HCT116 (cell line): ENCODE measurements around the gene CDA. TPM values are rescaled to one million over a fixed set of nuclear protein-coding genes. Genes with fewer than 3 reads are reported as not detected.

Experiments
- ATAC-seq: fragments of 200-7000 bp; cut with Tn5 transposase; 2 replicates; pipeline ENCODE4 v1.9.1; 2020; ENCODE audit warnings: mild to moderate bottlenecking, moderate library complexity
- BruUV-seq: library from RNA; stranded (reverse); fragments of 400-500 nt; replicated peaks from 2 replicates; lab custom pipeline; 2021; lab: Mats Ljungman, UMichigan
- CTCF ChIA-PET: fragments of 300-600 bp; sonication (Branson Sonifier 250); formaldehyde crosslinking; loops from one replicate; lab custom pipeline; 2021; ENCODE audit warnings: antibody characterized with exemption; lab: Charles Lee
- POLR2A ChIA-PET: fragments of 300-600, 350-600 bp; sonication (Branson Sonifier 250); formaldehyde crosslinking; loops from one replicate; lab custom pipeline; 2021; ENCODE audit warnings: antibody characterized with exemption; lab: Charles Lee
- RAD21 ChIA-PET, 2 experiments: fragments of 300-600 bp; sonication (Branson Sonifier 250); formaldehyde crosslinking; loops; one replicate each; lab custom pipeline; 2023; ENCODE audit warnings: low total read pairs in 2 of 2; ENCODE audit not compliant: uncharacterized antibody in 2 of 2, unreplicated experiment in 2 of 2, low non-redundant PET in 1 of 2; lab: Charles Lee
- DNase-seq: peaks from one replicate; pipeline ENCODE4 v3.0.0-alpha.2; 2010; ENCODE audit warnings: low read depth, low spot score
- H2AFZ ChIP-seq: fragments of 200-600 bp; shearing (Covaris generic), sonication (generic); 2 replicates; pipeline ENCODE4 v1.6.1; 2017; ENCODE audit warnings: low read depth, mixed run types, mixed read lengths, antibody characterized with exemption, low read length; ENCODE audit not compliant: poor library complexity, severe bottlenecking
- H3K27ac ChIP-seq: 2 replicates; pipeline ENCODE4 v1.5.1; 2012; ENCODE audit warnings: low read depth, low read length
- H3K27me3 ChIP-seq: fragments of 200-600 bp; sonication (generic); 2 replicates; pipeline ENCODE4 v1.6.1; 2016; ENCODE audit warnings: mixed run types, low read length, mixed read lengths; ENCODE audit not compliant: insufficient read depth
- H3K36me3 ChIP-seq, 2 experiments: fragments of 200-500 bp in 1 of 2; fragments of 200-600 bp in 1 of 2; sonication (Bioruptor generic) in 1 of 2; sonication (generic) in 1 of 2; 2 replicates each; pipeline versions ENCODE4 v1.5.1 to v1.6.1; 2014 to 2016; ENCODE audit warnings: low read length in 2 of 2, inconsistent platforms in 1 of 2, mixed read lengths in 1 of 2, mixed run types in 1 of 2; ENCODE audit not compliant: insufficient read depth in 2 of 2, control insufficient read depth in 1 of 2
- H3K4me1 ChIP-seq, 2 experiments: fragments of 200-600 bp in 1 of 2; sonication (generic) in 1 of 2; 2 replicates each; pipeline versions ENCODE4 v1.5.1 to v1.6.1; 2012 to 2017; ENCODE audit warnings: low read length in 2 of 2, inconsistent platforms in 1 of 2, mild to moderate bottlenecking in 1 of 2, mixed read lengths in 1 of 2, mixed run types in 1 of 2, moderate library complexity in 1 of 2; ENCODE audit not compliant: insufficient read depth in 2 of 2, control insufficient read depth in 1 of 2
- H3K4me2 ChIP-seq: fragments of 200-600 bp; sonication (generic); 2 replicates; pipeline ENCODE4 v1.6.1; 2017; ENCODE audit warnings: mixed run types, low read length, mixed read lengths
- H3K4me3 ChIP-seq, 2 experiments: fragments of 200-600 bp in 1 of 2; sonication (generic) in 1 of 2; replicated peaks in 1 of 2; 2 replicates each; pipeline ENCODE4 v1.5.1; 2011 to 2016; ENCODE audit warnings: low read length in 2 of 2, control low read depth in 1 of 2, low read depth in 1 of 2, mild to moderate bottlenecking in 1 of 2, mixed read lengths in 1 of 2, mixed run types in 1 of 2
- H3K79me2 ChIP-seq: fragments of 200-600 bp; sonication (generic); 2 replicates; pipeline ENCODE4 v1.6.1; 2017; ENCODE audit warnings: mild to moderate bottlenecking, mixed run types, low read length, moderate library complexity, mixed read lengths; ENCODE audit not compliant: insufficient read depth
- H3K9ac ChIP-seq: fragments of 200-600 bp; sonication (generic); 2 replicates; pipeline ENCODE4 v1.6.1; 2016; ENCODE audit warnings: low read length, mixed read lengths
- H3K9me2 ChIP-seq: fragments of 200-600 bp; sonication (generic), shearing (Covaris generic); 2 replicates; pipeline ENCODE4 v1.6.1; 2017; ENCODE audit warnings: mixed run types, mild to moderate bottlenecking, moderate library complexity; ENCODE audit not compliant: insufficient read depth
- H3K9me3 ChIP-seq, 2 experiments: fragments of 200-500 bp in 1 of 2; fragments of 200-600 bp in 1 of 2; sonication (Bioruptor generic) in 1 of 2; sonication (generic) in 1 of 2; 2 replicates each; pipeline ENCODE4 v1.6.1; 2014 to 2017; ENCODE audit warnings: low read length in 2 of 2, mixed read lengths in 2 of 2, inconsistent platforms in 1 of 2, low read depth in 1 of 2, mild to moderate bottlenecking in 1 of 2, mixed run types in 1 of 2, moderate library complexity in 1 of 2; ENCODE audit not compliant: control insufficient read depth in 1 of 2, insufficient read depth in 1 of 2
- H4K20me1 ChIP-seq: fragments of 200-600 bp; sonication (generic), shearing (Covaris generic); 2 replicates; pipeline ENCODE4 v1.6.1; 2017; ENCODE audit warnings: mixed run types, mild to moderate bottlenecking, moderate library complexity; ENCODE audit not compliant: insufficient read depth
- ELF1 ChIP-seq: IDR thresholded peaks from 2 replicates; pipeline ENCODE4 v1.6.1; 2012; ENCODE audit warnings: low read depth, borderline replicate concordance
- EZH2phosphoT487 ChIP-seq: fragments of 200-600 bp; IDR thresholded peaks from 2 replicates; pipeline ENCODE4 v1.6.1; 2018; ENCODE audit warnings: antibody characterized with exemption, borderline replicate concordance
- POLR2AphosphoS5 ChIP-seq: IDR thresholded peaks from 2 replicates; pipeline ENCODE4 v1.6.1; 2011; ENCODE audit warnings: mild to moderate bottlenecking, low read depth, low read length, moderate library complexity
- REST ChIP-seq: IDR thresholded peaks from 2 replicates; pipeline ENCODE4 v1.6.1; 2012; ENCODE audit warnings: low read depth
- SRF ChIP-seq: IDR thresholded peaks from 2 replicates; pipeline ENCODE4 v1.6.1; 2012; ENCODE audit warnings: low read depth
- ZFX ChIP-seq: fragments of 450-650 bp; IDR thresholded peaks from 2 replicates; pipeline ENCODE4 v1.6.1; 2017
- intact Hi-C: fragments of 100-400 bp; cut with micrococcal nuclease; formaldehyde crosslinking; loops from 2 replicates; pipeline ENCODE4 v1.10.0; 2022
- total RNA-seq: library from RNA; stranded (reverse); gene quantifications from one replicate; pipeline ENCODE4 v1.2.1, GENCODE V29; 2021; ENCODE audit not compliant: unreplicated experiment
- TF ChIP-seq, protein P1 (sequence below), 3 experiments: fragments of 200-600 bp in 1 of 3; sonication (generic) in 1 of 3; IDR thresholded peaks in 2 of 3; conservative IDR thresholded peaks in 1 of 3; 2 replicates each; pipeline ENCODE4 v1.5.1; 2012 to 2017; ENCODE audit warnings: low read depth in 2 of 3, low read length in 2 of 3, antibody characterized with exemption in 1 of 3, borderline replicate concordance in 1 of 3, control low read depth in 1 of 3, mild to moderate bottlenecking in 1 of 3, mixed read lengths in 1 of 3, mixed run types in 1 of 3, moderate library complexity in 1 of 3; ENCODE audit not compliant: insufficient read depth in 1 of 3

Gene CDA
- total RNA-seq, 1 experiment from 2014 or later = 28.6 TPM

DNA sequence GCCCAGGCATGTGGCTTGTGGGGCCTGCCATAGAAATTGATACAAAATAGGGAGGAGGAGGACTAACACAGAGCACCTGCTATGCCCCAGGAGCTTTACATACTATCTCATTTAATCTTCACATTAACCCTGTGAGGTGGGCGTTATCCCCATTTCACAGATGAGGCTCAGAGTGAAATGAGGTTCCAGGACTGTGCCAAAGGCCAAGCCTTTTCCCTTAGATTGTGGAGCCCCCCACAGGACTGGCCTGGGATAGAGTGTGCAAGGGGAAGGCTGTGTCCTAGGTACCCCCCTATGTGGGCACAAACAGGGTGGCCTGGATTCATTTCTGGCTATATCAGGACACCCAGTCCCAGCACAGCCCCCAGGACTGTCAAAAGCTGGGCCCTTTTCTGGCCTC lies 74.5 kb downstream of the CDA start:
- POLR2A ChIA-PET = no interaction called here
- CTCF ChIA-PET = interaction anchor here (1.3 kb wide), 1 partner anchor 88 kb away, joined by 4 read pairs; no protein-coding TSS in a partner anchor
- H4K20me1 ChIP-seq = no peaks in the 10 kb centered on the region
- no peak overlapping the region for H3K9ac ChIP-seq
- intact Hi-C loops = no loop called here
- H3K27ac ChIP-seq = no peak overlapping the region
- no peaks in the 10 kb centered on the region for H3K27me3 ChIP-seq
- RAD21 ChIA-PET = interaction anchor here in 1 of 2 experiments (0.7 kb wide), 1 partner anchor 140 kb away, joined by 5 read pairs; no protein-coding TSS in a partner anchor
- TF ChIP-seq POLR2AphosphoS5 = no peak
- TF ChIP-seq, protein P1, sequence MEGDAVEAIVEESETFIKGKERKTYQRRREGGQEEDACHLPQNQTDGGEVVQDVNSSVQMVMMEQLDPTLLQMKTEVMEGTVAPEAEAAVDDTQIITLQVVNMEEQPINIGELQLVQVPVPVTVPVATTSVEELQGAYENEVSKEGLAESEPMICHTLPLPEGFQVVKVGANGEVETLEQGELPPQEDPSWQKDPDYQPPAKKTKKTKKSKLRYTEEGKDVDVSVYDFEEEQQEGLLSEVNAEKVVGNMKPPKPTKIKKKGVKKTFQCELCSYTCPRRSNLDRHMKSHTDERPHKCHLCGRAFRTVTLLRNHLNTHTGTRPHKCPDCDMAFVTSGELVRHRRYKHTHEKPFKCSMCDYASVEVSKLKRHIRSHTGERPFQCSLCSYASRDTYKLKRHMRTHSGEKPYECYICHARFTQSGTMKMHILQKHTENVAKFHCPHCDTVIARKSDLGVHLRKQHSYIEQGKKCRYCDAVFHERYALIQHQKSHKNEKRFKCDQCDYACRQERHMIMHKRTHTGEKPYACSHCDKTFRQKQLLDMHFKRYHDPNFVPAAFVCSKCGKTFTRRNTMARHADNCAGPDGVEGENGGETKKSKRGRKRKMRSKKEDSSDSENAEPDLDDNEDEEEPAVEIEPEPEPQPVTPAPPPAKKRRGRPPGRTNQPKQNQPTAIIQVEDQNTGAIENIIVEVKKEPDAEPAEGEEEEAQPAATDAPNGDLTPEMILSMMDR (IDR thresholded peaks at IDR 0.05 in 2 of 3, conservative IDR thresholded peaks at IDR 0.05 in 1 of 3; ENCODE audit: borderline replicate concordance in 1 of 3, insufficient read depth in 1 of 3, low read depth in 2 of 3, low read length in 2 of 3) = peak; percentile 35 to 39 (median 38); a peak in 3 of 6 replicates
- BruUV-seq = no TSS peak
- H3K79me2 ChIP-seq = peaks cover 29% of the 10 kb centered on the region
- no peaks in the 10 kb centered on the region for H3K9me2 ChIP-seq
- no peak overlapping the region for H3K4me2 ChIP-seq
- peaks cover 12 to 21% of the 10 kb centered on the region in 2 experiments for H3K4me1 ChIP-seq
- no peak overlapping the region for H2AFZ ChIP-seq
- H3K4me3 ChIP-seq = no peak overlapping the region
- no peaks in the 10 kb centered on the region for H3K9me3 ChIP-seq
- DNase-seq (no peak), ATAC-seq (no peak)
- H3K36me3 ChIP-seq = peaks cover 5 to 6% of the 10 kb centered on the region in 2 experiments

DNA sequence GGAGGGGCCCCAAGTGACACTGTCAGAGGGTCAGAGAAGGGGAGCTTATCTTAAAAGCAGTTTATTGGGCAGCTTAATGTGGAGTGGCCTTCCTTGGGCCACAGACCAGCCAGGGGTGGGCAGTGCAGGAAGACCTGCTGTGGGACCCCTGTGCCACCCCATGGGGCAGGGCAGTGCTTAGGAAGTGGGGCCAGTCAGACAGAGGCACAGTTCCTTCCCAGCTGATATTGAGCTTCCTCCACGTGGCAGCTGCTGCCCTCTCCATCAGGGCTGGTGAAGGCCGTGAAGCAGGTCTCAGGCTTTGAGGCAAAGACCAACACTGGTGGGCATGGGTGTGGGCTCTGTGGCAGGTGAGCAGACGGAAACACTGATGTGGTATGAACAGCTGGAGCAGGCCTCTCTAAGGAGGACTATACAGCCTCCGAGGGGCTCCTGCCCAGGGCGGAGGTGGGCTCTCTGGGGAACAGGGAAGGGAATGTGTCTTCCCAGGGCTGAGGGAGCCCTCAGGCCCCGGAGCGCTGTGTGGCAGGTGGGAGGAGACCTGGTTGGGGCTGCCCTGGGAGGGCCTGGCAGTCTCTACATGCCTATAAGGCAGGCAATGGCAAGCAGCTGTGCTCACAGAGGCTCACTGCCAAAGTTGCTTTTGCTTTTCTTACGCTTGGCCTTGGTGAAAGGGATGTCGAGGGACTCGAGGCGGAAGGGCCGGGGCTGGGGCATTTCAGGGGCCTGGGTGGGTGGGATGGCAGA lies 75.2 kb downstream of the CDA start:
- H3K79me2 ChIP-seq = peaks cover 21% of the 10 kb centered on the region
- POLR2A ChIA-PET = interaction anchor here (0.6 kb wide), 1 partner anchor 509 kb away, joined by 3 read pairs; no protein-coding TSS in a partner anchor
- no TSS peak for BruUV-seq
- no peaks in the 10 kb centered on the region for H4K20me1 ChIP-seq
- H3K9me2 ChIP-seq = no peaks in the 10 kb centered on the region
- RAD21 ChIA-PET = no interaction called here
- DNase-seq = no peak
- H3K4me1 ChIP-seq = peaks cover 12 to 21% of the 10 kb centered on the region in 2 experiments
- H3K4me3 ChIP-seq = no peak overlapping the region
- H3K9me3 ChIP-seq = no peaks in the 10 kb centered on the region
- no peak overlapping the region for H3K27ac ChIP-seq
- H3K36me3 ChIP-seq = peaks cover 2% of the 10 kb centered on the region in 2 experiments; a peak in 2 of 4 replicates
- H3K4me2 ChIP-seq = no peak overlapping the region
- ATAC-seq = no peak
- no peak overlapping the region for H3K9ac ChIP-seq
- H3K27me3 ChIP-seq = no peaks in the 10 kb centered on the region
- H2AFZ ChIP-seq = no peak overlapping the region
- intact Hi-C loops = no loop called here
- CTCF ChIA-PET = interaction anchor here (1.3 kb wide), 1 partner anchor 89 kb away, joined by 4 read pairs; no protein-coding TSS in a partner anchor
- TF ChIP-seq EZH2phosphoT487 (no peak), SRF (no peak), REST (no peak), ELF1 (no peak), ZFX (no peak)
